ENCODE results near the gene MYO9B. TPM values are rescaled to one million over a fixed set of nuclear protein-coding genes. Genes with fewer than 3 reads are reported as not detected.

MYO9B gene
- total RNA-seq, 6 experiments from 2014 or later = 25.4 to 38.7 (median 36.0) TPM

- Histone ChIP-seq H3K4me1 (peaks cover 0 to 44% (median 15%) of the 10 kb centered on the region in 4 donors), H3K9me3 (no peaks in the 10 kb centered on the region), H3K36me3 (no peaks in the 10 kb centered on the region), H3K27ac (peak overlapping the region in 2 of 3 donors; percentile 60 to 63), H3K4me3 (no peak overlapping the region), H3K27me3 (no peaks in the 10 kb centered on the region)
- 80% methylated on average over 1 of the region's 10 CpGs for WGBS (ENCODE audit: insufficient coverage, low coverage, low lambda C conversion rate, missing lambda C conversion rate)
- TF ChIP-seq CTCF (IDR thresholded peaks at IDR 0.05) (no peak), POLR2A (IDR thresholded peaks at IDR 0.05) (no peak)
- ATAC-seq (no peak), DNase-seq (no peak)
- intact Hi-C loops (cut with DNase I) = no loop called here
Observed at GRCh38 chr19:17110599-17110966, 35.0 kb downstream of the MYO9B start.

GRCh38 chr19:17111766-17112165, 36.2 kb downstream of the MYO9B start:
- Histone ChIP-seq H3K4me1 (peaks cover 0 to 44% (median 15%) of the 10 kb centered on the region in 4 donors), H3K4me3 (no peak overlapping the region), H3K27ac (peak overlapping the region in 2 of 3 donors; percentile 42 to 75), H3K9me3 (no peaks in the 10 kb centered on the region), H3K36me3 (no peaks in the 10 kb centered on the region), H3K27me3 (no peaks in the 10 kb centered on the region)
- TF ChIP-seq POLR2A (IDR thresholded peaks at IDR 0.05) (no peak), CTCF (IDR thresholded peaks at IDR 0.05) (no peak)
- ATAC-seq (no peak), DNase-seq (no peak)
- intact Hi-C loops (cut with DNase I) = no loop called here
- 43% methylated on average over 3 of the region's 3 CpGs for WGBS (ENCODE audit: insufficient coverage, low coverage, low lambda C conversion rate, missing lambda C conversion rate)

DNA sequence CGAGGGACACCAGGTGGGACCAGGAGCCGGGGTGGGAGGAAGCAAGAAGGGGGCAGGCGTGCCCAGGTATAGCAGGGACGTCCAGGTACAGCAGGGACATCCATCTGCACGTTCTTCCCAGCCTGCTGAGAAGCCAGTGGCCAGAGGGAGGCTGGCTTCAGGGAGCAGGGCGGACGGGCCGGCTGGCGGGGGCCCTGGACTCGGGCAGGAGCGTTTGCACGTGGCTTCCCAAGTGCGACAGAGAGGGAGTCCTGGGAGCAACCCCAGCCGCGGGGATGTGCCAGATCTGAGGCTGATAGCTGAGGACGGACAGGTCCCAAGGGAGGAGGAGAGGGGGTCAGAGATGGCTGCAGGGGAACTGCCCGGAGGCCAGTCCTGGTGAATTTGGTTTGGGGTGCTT, 36.7 kb downstream of the MYO9B start:
- 31% methylated on average over 5 of the region's 17 CpGs for WGBS (ENCODE audit: insufficient coverage, low coverage, low lambda C conversion rate, missing lambda C conversion rate)
- peak; percentile 1 to 52 (median 42) for ATAC-seq
- DNase-seq = peak; percentile 51 to 83 (median 70)
- Histone ChIP-seq H3K4me1 (peaks cover 0 to 44% (median 15%) of the 10 kb centered on the region in 4 donors), H3K4me3 (no peak overlapping the region), H3K27ac (peak overlapping the region; percentile 28 to 75 (median 42)), H3K9me3 (no peaks in the 10 kb centered on the region), H3K36me3 (no peaks in the 10 kb centered on the region), H3K27me3 (no peaks in the 10 kb centered on the region)
- no peak for TF ChIP-seq POLR2A (IDR thresholded peaks at IDR 0.05)
- no peak for TF ChIP-seq CTCF (IDR thresholded peaks at IDR 0.05)
- intact Hi-C loops (cut with DNase I) = no loop called here

DNA sequence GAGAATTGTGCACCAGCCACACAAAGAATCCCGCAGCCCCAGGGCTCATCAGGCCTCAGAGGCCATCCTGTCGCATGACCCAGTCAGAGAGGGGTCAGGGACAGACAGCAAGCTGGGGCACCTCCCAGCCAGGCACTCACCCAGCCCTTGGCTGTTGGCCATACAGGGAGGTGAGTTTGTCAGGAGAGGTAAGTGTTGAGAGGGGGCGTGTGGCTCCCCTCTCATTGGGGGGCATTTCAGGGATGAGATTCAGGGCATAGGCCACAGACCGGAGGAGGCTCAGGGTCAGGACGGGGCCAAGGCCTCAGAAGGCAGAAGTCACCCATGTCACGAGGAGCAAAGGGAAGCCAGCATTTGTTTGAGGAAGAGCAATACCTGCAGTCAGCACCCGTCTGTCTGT, 37.1 kb downstream of the MYO9B start:
- 34% methylated on average over 3 of the region's 7 CpGs for WGBS (ENCODE audit: insufficient coverage, low coverage, low lambda C conversion rate, missing lambda C conversion rate)
- Histone ChIP-seq H3K4me3 (no peak overlapping the region), H3K27me3 (no peaks in the 10 kb centered on the region), H3K36me3 (no peaks in the 10 kb centered on the region), H3K27ac (peak overlapping the region; percentile 28 to 75 (median 42)), H3K4me1 (peaks cover 0 to 43% (median 15%) of the 10 kb centered on the region in 4 donors), H3K9me3 (no peaks in the 10 kb centered on the region)
- TF ChIP-seq CTCF (IDR thresholded peaks at IDR 0.05) (no peak), POLR2A (IDR thresholded peaks at IDR 0.05) (no peak)
- peak; percentile 75 to 83 (median 79) for ATAC-seq
- intact Hi-C loops (cut with DNase I) = no loop called here
- DNase-seq = peak; percentile 80 to 87 (median 85)

All from right lobe of liver (tissue), 6 donors.